HCEC 1CT (cell line): ENCODE measurements around the gene SIMC1.
"Not testable (repeated sequence)": the region's sequence is repeated elsewhere in the genome, so short reads cannot be mapped to it uniquely, and the experiment has no call there.

ENCODE experiments used
- DNase-seq: peaks from one replicate; pipeline ENCODE4 v3.0.0-alpha.2; 2017

Gene SIMC1

DNA sequence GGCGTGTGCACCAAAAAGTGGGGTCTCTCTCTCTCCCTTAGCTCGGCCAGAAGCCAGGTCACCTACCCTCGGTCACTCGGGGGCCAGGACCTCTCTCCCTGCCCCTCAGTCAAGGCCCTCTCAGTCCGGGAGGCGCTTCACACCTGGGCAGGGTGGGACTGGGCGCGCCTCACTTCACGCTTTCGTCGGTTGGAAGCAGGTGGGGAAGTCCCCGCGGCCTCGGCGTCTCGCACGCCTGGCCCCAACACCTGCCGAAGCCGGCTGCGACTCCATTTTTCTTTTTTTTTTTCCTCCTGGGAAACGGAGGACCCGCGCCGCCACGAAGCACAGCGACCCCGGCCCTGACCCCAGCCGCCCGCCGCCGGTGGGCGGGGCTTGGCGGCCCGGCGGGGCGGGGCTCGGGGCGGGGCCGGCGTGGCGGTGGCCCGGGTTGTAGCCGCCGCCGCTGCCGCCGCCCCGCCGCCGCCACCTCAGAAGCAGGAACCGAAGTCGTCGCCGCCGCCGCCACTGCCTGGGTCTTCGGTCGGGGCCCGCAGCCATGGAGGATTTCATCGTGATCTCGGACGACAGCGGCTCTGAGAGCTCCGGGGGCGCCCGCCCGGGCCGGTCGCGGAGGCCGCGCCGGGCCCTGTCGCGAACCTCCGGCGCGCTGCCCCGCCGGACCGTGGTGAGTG lies at the start of gene SIMC1:
Gene SIMC1 (plus strand): TSS at position 454 of the 674 bp plus-strand sequence. CDS start 85 bp downstream, at position 539.
- not testable (repeated sequence) for DNase-seq

DNA sequence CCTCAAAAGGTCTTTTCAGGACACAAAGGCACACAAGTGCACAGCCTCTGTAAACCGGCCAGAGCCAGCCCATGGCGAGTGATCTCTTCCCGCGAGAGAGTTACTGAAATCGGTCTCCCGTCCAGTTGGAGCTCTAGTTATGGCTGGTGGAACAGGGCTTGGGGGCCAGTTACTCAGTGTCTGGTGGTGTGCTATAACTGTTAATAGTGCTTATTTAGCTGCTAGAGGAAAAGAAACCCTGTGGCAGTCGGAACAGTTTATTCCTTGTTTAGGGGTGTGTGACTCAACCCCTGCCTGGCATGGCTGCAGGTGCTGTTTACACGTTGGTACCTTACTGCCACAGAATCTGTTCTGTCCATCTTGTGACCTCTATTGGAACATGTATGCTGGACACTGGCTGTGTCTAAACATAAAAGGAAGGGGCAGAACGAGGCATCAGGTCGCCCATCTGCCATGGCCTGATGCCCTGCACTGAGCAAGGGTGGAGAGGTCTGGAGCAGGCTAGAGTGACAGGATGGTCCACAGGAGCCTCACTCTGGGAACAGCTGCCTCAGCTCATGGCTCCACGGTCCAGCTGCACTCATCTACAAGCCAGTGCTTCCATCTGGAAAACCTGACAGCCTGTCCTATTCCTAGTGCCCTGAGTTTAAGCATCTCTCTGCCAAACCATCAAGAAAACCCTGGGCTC lies 49.6 kb upstream of the SIMC1 start:
- no peak for DNase-seq

DNA sequence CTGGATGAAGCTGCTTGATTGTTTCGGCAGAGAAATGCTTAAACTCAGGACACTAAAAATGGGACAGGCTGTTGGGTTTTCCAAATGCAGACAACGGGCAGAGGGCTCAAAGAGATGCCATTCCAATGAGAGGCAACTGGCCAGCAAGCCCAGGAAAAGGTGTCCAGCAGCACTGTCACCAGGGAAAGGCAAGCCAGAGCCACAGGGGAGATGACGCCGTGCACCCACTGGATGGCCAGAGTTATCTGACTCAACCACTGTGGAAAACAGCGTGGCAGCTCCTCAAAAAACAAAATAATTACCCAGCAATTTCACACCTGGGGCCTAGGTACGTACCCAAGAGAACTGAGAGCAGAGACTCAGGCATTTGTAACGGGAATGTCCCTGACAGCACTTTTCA lies 48.4 kb upstream of the SIMC1 start:
- DNase-seq: no peak

DNA sequence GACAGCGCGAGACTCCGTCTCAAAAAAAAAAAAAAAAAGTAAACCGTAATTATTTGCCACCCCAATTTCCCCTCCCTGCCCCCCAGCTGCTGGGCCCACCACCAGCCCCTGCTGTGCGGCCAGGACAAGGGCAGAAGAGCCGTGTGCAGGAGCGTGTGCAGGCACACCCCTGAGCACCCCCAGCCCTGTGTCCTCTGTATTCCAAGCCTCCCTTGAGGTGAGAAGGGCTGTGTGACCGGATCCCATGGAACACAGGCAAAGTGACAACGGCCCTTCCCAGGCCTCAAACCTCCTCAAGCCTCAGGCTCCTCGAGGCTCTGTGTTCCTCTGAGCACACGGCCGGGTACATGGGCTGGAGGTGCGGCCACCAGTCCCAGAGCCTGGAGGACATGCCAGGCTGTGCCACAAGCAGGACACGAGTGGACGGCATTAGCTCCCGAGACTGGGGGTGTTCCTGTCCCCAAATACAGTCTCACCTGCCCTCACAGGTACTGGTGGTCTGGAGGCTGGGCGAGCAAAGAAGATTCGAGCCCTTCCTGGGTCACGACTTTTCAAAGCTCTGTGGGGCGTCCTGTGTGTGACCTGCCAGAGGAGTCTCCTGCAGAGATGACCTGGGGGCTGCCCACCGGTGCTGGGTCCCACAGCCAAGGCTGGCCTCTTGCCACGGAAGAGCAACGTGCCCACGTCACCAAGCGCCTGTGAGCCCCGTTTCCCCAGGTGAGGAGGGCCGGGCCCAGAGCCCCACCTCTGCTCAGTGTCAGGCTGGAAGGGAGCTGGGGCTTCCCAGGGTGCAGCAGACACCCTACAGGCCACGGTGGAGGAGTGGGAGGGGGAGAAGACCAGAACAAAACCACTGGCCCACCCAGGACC lies 47.1 kb upstream of the SIMC1 start:
- DNase-seq: no peak

DNA sequence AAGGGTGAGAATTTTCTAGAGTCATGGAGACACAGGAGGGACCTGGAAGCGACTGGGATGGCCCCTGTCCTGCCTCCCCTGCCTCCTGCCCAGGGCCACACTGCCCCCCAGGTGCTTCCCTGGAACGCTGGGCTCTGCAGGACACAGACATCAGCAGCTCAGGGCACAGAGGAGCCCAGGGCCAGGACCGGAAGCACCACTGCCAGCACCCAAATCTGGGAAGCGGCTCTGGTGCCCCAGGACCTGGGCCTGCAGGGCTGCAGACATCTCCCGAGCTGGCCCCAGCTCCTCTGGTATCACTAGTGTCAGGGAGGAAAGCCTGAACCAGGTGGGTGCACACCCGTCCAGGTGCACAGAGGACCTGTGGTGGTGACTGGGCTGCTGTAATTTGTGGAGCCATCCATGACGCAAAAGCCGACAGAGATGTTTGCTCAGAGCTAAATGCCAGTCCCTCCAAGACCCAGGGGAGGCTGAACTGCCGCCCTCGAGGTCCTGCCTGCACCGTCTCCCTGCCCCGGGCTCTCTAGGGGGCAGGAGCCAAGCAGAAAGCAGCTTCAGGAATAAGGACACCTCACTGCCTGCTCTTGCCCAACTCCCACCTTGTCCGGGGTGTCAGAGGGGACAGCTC lies 46.0 kb upstream of the SIMC1 start:
- no peak for DNase-seq

DNA sequence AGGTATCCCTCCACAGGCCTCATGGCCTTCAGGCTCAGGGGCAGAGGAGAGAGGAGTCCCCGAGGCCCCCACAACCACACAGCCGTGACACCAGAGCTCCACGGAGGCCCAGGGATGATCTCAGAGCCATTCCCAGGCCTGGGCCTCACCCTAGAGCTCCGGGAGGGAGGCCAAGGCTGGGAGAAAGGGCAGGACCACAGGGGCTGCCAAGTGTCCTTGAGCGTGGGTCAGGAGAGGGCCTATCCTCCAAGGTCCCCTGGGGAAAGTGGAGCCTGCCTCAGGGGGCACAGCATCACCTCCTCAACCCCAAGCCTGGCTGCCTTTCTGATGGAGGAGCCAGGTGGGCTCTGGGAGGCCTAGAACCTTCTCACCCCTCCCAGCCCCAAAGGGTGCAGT lies 45.5 kb upstream of the SIMC1 start:
- DNase-seq: not testable (repeated sequence)

DNA sequence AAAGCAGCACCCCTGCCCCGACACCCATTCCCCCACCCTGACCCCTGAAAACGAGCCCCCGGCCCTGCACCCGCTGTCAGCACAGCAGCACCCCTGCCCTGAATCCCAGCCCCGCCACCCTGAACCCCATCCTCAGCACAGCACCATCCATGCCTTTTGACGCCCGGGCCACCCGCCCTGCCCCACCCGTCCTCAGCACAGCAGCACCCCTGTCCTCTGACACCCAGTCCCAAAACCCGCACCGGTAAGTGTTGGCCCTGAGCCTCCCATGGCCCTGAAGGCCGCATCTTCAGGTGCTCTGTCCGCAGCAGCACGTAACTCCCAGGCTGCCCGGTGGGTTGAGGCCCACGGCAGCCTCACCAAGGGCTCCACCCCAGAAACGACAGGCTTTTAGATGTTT lies 44.6 kb upstream of the SIMC1 start:
- not testable (repeated sequence) for DNase-seq

DNA sequence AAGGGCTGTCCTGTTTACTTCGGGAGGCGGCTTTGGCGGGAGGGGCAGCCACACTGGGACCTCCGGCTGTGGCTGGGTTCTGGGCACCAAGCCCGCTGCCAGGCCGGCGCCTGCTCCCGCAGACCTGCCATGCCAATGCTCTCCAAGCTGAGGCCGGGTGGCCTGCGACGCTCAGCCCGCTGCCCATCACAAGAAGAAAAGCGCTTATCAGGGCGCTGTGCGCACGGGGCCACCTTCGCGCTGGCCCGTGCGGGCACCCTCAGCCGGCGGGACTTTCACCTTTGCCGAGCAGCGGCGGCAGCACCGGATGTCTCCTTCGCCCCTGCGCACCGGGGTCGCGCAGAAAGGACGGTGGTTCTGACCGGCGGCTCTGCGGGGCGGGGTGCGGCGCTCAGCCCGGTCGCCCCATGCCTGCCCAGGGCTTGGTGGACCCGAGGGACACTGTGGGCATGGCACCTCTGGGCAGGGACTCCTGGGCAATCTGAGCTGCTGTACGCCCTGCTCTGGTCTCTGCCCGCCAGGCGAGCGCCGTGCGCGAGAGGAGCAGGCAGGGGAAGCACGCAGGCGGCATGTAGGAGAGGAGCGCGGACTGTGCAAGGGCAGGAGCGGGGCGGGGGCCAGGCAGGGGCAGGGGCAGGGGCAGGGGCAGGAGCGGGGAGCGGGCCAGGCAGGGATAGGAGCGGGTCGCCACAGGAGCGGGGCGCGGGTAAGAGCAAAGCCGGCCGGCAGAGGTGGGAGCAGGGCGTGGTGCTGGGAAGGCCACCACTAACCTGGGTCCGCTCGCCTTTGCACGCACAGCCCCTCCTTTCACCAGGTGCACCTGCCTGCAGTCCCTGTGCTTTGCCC lies 43.8 kb upstream of the SIMC1 start:
- not testable (repeated sequence) for DNase-seq

DNA sequence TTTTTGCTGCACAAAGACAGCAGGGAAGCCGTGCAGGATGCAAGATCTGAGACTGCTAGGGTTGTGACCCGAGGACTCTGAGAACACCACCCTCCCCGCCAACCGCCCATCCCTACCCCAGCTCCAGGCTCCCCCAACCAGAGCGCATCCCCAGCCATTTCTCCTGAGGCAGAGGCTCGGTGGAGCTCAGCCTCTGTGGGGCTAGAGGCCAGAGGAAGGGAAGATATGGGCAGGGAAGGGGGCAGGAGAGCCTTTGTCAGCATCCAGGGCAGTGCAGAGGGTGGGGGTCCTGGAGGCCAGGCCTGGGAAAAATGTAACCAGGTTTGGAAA lies 43.2 kb upstream of the SIMC1 start:
- DNase-seq: not testable (repeated sequence)

DNA sequence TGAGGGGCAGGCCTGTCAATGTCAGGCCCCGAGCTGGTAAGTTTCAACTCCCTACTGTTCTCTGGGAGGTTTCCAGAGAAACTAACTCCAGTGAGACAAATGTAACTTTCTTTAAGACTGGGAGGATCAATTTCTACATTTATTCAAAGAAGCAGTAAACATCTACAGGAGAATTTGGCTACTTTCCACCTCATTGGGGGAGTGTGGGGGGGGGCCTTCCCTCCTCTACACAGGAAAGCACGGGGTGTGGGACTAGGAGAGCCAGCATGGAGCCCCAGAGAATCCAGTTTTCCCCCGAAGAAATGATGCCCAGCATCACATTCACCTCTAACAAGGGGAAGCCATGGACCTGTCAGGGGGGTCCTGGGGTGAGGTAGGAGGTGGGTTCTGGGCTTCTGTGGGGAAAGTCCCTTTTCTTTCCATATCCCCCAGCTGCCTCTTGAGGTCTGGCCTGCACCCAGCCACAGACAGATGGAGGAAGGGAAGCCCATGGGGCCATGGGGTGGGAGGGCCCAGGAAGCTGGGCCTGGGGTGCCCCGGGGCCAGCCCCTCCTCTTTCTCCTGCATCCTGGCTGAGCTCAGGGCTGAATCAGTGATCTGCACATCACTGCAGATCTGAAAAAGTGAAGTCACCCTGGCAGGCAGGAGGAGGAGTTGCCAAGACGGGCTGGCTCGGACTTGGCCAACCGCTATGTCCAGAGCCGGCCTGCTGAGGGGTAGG lies 42.6 kb upstream of the SIMC1 start:
- DNase-seq: not testable (repeated sequence)

DNA sequence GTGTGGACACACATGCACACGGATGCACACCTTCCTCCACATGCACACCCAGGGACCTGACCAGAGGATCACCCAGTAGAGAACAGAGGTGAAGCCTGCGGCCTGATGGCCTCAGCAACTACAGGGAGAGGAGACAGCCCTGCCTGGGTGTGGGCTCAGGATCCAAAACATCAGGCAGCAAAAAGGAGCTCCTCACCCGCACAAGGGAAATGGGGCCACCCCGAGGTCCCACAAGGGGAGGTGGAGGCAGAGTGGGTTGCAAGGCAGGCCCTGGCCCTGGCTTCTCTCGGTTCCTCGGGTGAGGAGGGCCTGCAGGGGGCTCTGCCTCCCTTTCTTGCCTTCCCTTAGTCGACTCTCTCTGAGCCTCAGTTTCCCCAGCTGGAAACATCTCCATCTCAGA lies 41.4 kb upstream of the SIMC1 start:
- not testable (repeated sequence) for DNase-seq

DNA sequence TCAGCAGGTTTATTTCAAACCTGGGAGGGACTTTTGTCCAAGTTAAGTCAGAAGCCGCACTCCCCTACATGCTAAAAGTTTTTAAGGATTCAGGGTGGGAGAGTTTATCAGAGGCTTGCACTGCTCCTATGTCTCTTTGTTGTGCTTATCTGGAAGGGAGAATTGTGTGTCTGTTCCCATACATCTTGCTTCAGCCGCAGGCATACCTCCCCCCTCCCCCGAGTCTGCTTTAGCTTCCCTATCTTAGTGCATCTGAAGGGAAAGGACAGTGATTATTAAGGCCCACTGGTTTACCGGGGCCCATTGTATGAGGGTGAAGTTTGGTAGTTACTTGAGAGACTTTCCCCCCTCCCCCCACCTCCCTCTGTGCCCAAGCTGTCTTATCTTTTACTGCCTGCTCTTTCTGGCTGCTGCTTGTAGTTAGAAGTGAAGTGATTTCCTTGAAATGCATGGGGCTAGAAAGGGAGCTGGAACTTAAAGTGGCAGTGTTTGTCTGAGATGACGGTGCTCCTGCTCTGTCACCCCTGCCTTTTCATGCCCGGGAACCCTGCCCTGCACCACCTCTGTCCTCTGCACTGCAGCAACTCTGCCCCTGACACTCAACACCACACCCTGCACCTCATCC lies 40.9 kb upstream of the SIMC1 start:
- DNase-seq: not testable (repeated sequence)

DNA sequence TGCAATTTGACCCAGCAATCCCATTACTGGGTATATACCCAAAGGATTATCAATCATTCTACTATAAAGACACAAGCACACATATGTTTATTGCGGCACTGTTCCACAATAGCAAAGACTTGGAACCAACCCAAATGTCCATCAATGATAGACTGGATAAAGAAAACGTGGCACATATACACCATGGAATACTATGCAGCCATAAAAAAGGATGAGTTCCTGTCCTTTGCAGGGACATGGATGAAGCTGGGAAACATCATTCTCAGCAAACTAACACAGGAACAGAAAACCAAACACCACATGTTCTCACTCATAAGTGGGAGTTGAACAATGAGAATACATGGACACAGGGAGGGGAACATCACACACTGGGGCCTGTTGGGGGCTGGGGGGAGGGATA lies 39.9 kb upstream of the SIMC1 start:
- not testable (repeated sequence) for DNase-seq

DNA sequence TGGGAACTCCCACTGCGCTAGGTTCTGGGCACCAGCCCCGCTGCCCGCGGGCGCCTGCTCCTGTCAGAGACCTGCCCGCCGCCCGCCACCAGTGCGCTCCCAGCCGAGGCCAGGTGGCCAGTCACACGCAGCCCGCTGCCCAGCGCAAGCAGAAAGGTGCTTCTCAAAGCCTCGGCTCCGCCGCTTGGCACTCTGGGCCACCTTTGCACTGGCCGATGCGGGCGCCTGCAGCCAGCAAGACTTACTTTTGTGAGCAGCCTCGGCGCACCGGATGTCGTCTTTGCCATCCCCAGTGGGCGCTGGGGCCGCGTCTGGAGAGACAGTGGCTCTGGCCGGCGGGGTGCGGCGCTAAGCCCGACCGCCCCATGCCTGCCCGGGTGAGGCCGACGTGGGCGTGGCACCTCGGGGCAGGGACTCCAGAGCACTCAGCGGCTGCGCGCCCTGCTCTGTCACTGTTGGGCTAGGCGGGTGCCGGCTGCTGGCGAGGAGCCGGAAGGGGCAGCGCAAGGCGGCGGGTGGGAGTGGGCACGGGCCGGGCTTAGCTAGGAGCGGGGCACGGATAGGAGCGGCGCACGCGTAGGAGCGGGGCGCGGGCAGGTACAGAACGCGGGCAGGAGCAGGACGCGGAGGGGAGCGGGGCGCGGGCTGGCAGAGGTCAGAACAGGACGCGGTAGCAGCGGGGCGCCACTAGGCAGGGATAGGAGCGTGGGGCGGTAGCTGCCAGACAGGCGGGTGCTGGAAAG lies 39.1 kb upstream of the SIMC1 start:
- not testable (repeated sequence) for DNase-seq

DNA sequence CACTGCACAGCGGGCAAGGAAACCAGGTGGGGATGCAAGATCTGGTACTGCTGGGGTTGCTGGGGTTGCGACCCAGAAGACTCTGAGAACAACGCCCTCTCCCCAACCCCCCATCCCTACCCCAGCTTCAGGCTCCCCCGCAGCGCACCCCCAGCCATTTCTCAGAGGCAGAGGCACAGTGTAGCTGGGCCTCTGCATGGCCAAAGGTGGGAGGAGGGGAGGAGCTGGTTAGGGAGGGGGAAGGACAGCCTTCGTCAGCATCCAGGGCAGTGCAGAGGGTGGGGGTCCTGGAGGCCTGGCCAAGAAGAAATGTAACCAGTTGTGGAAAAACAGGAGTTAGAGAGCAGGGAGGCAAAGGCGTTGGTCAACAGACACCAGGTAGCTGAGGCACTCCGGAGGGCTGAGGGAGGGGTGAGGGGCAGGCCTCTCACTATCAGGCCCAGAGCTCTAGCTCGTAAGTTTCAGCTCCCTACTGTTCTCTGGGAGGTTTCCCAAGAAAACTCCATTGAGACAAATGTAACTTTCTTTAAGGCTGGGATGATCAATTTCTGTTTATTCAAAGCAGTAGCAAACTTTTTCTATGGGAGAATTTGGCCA lies 38.3 kb upstream of the SIMC1 start:
- DNase-seq: not testable (repeated sequence)

DNA sequence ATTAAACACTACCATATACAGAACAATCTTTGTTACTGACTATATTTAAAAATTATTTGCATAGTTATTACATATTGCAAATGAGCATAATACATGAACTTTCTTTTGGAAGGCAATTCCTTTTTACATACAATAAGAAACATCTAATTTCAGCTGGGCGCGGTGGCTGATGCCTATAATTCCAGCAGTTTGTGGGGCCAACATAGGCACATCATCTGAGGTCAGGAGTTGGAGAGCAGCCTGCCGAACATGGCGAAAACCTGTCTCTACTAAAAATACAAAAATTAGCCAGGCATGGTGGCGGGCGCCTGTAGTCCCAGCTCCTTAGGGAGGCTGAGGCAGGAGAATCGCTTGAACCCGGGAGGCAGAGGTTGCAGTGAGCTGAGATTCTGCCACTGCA lies 36.4 kb upstream of the SIMC1 start:
- no peak for DNase-seq

DNA sequence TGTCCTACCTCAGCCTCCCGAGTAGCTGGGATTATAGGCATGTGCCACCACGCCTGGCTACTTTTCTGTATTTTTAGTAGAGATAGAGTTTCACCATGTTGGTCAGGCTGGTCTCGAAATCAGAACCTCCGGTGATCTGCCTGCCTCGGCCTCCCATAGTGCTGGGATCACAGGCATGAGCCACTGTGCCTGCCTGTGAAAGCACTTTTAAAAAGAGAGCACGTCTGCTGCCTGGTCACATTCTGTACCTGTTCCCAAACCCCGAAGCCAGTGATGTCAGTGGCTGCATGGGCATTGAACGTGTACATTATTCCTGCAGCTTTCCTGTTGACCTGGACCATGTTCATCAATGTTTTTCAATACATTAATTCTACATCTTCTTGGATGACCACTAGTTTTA lies 35.1 kb upstream of the SIMC1 start:
- DNase-seq: no peak

DNA sequence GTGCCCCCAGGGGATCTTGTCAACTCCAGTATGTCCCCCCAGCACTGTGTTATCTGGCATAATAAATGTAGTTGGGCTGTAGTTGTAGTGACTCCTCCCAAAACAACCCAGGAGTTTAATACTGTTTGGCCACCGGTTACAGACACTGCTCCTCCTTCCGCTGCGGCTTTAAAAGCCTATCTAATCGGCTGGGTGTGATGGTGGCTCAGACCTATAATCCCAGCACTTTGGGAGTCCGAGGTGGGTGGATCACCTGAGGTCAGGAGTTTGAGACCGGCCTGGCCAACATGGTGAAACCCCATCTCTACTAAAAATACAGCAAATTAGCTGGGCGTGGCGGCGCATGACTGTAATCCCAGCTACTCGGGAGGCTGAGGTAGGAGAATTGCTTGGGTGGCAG lies 34.7 kb upstream of the SIMC1 start:
- DNase-seq: not testable (repeated sequence)

DNA sequence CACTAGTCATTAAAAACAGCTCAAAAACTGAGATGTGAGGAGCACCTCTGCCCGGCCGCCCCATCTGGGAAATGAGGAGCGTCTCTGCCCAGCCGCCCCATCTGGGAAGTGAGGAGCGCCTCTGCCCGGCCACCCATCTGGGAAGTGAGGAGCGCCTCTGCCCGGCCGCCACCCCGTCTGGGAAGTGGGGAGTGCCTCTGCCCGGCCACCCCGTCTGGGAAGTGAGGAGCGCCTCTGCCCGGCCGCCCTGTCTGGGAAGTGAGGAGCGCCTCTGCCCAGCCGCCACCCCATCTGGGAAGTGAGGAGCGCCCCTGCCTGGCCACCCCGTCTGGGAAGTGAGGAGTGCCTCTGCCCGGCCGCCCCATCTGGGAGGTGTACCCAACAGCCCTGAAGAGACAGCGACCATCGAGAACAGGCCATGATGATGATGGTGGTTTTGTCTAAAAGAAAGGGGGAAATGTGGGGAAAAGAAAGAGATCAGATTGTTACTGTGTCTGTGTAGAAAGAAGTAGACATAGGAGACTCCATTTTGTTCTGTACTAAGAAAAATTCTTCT lies 23.7 kb upstream of the SIMC1 start:
- not testable (repeated sequence) for DNase-seq
